Effector memory CD4-positive, alpha-beta T cell (primary cell): ENCODE results near the gene GRB7.
"Not testable (repeated sequence)": the region's sequence is repeated elsewhere in the genome, so short reads cannot be mapped to it uniquely, and the experiment has no call there.

Experiments
- DNase-seq, 3 donors: peaks; one replicate each; pipeline ENCODE4 v3.0.0-alpha.2; 2020
- H3K27ac ChIP-seq: 2 replicates; pipeline ENCODE4 v1.7.0; 2013; ENCODE audit warnings: mild to moderate bottlenecking, low read length, moderate library complexity; ENCODE audit not compliant: insufficient read depth, poor library complexity, severe bottlenecking
- H3K27me3 ChIP-seq: replicated peaks from 2 replicates; pipeline ENCODE4 v1.7.0; 2013; ENCODE audit warnings: mild to moderate bottlenecking, low read length; ENCODE audit not compliant: insufficient read depth, control insufficient read depth, poor library complexity, severe bottlenecking
- H3K36me3 ChIP-seq: 2 replicates; pipeline ENCODE4 v1.7.0; 2013; ENCODE audit warnings: mild to moderate bottlenecking, low read length, moderate library complexity; ENCODE audit not compliant: control insufficient read depth, insufficient read depth
- H3K4me1 ChIP-seq: 2 replicates; pipeline ENCODE4 v1.7.0; 2013; ENCODE audit warnings: low read length, mild to moderate bottlenecking; ENCODE audit not compliant: control insufficient read depth, insufficient read depth, poor library complexity, severe bottlenecking
- H3K4me3 ChIP-seq: 2 replicates; pipeline ENCODE4 v1.7.0; 2013; ENCODE audit warnings: low read length, low read depth, mild to moderate bottlenecking; ENCODE audit not compliant: insufficient read depth, poor library complexity, severe bottlenecking
- H3K9me3 ChIP-seq: 2 replicates; pipeline ENCODE4 v1.7.0; 2013; ENCODE audit warnings: mild to moderate bottlenecking, low read length, moderate library complexity; ENCODE audit not compliant: control insufficient read depth

GRB7 gene

GRCh38 chr17:39742856-39743436 lies 5.2 kb downstream of the GRB7 start:
- H3K36me3 ChIP-seq = no peaks in the 10 kb centered on the region
- H3K27me3 ChIP-seq = peaks cover 2% of the 10 kb centered on the region
- no peaks in the 10 kb centered on the region for H3K9me3 ChIP-seq
- H3K4me3 ChIP-seq = no peak overlapping the region
- peaks cover 13% of the 10 kb centered on the region for H3K4me1 ChIP-seq
- no peak overlapping the region for H3K27ac ChIP-seq
- DNase-seq = no peak

- H3K36me3 ChIP-seq = no peaks in the 10 kb centered on the region
- no peak overlapping the region for H3K27ac ChIP-seq
- no peaks in the 10 kb centered on the region for H3K27me3 ChIP-seq
- DNase-seq = no peak
- no peak overlapping the region for H3K4me3 ChIP-seq
- peaks cover 2% of the 10 kb centered on the region for H3K4me1 ChIP-seq
- no peaks in the 10 kb centered on the region for H3K9me3 ChIP-seq
Observed at GRCh38 chr17:39744075-39744835, 6.5 kb downstream of the GRB7 start.

GRCh38 chr17:39744836-39745215 lies 7.1 kb downstream of the GRB7 start:
- H3K4me1 ChIP-seq = no peaks in the 10 kb centered on the region
- DNase-seq = no peak
- no peak overlapping the region for H3K27ac ChIP-seq
- no peaks in the 10 kb centered on the region for H3K27me3 ChIP-seq
- no peaks in the 10 kb centered on the region for H3K36me3 ChIP-seq
- no peak overlapping the region for H3K4me3 ChIP-seq
- H3K9me3 ChIP-seq = no peaks in the 10 kb centered on the region

- no peaks in the 10 kb centered on the region for H3K36me3 ChIP-seq
- H3K27me3 ChIP-seq = no peaks in the 10 kb centered on the region
Observed at GRCh38 chr17:39745335-39746144, 7.8 kb downstream of the GRB7 start.

GRCh38 chr17:39746145-39746461 lies 8.4 kb downstream of the GRB7 start:
- DNase-seq = no peak
- Histone ChIP-seq H3K4me3 (no peak overlapping the region), H3K27ac (no peak overlapping the region), H3K36me3 (no peaks in the 10 kb centered on the region), H3K4me1 (no peaks in the 10 kb centered on the region), H3K9me3 (no peaks in the 10 kb centered on the region), H3K27me3 (no peaks in the 10 kb centered on the region)

More at GRCh38 chr17:39745335-39746144, 7.8 kb downstream of the GRB7 start:
- H3K4me1 ChIP-seq = no peaks in the 10 kb centered on the region
- H3K4me3 ChIP-seq = no peak overlapping the region
- DNase-seq = no peak
- H3K9me3 ChIP-seq = no peaks in the 10 kb centered on the region
- no peak overlapping the region for H3K27ac ChIP-seq

GRCh38 chr17:39747745-39748144 lies 10.0 kb downstream of the GRB7 start:
- Histone ChIP-seq H3K27ac (no peak overlapping the region), H3K36me3 (no peaks in the 10 kb centered on the region), H3K9me3 (no peaks in the 10 kb centered on the region), H3K4me1 (no peaks in the 10 kb centered on the region), H3K4me3 (no peak overlapping the region), H3K27me3 (no peaks in the 10 kb centered on the region)
- DNase-seq = no peak

GRCh38 chr17:39748444-39749034 lies 10.8 kb downstream of the GRB7 start:
- H3K4me3 ChIP-seq, DNase-seq, H3K9me3 ChIP-seq, H3K27me3 ChIP-seq, H3K4me1 ChIP-seq, H3K27ac ChIP-seq, H3K36me3 ChIP-seq: not testable (repeated sequence)

- Histone ChIP-seq H3K36me3 (no peaks in the 10 kb centered on the region), H3K4me1 (peaks cover 16% of the 10 kb centered on the region), H3K4me3 (no peak overlapping the region), H3K9me3 (no peaks in the 10 kb centered on the region), H3K27ac (no peak overlapping the region), H3K27me3 (no peaks in the 10 kb centered on the region)
- DNase-seq = no peak
Observed at GRCh38 chr17:39750131-39751015, 12.6 kb downstream of the GRB7 start.

- Histone ChIP-seq H3K27ac (no peak overlapping the region), H3K36me3 (no peaks in the 10 kb centered on the region), H3K4me1 (peaks cover 22% of the 10 kb centered on the region), H3K4me3 (no peak overlapping the region), H3K27me3 (no peaks in the 10 kb centered on the region), H3K9me3 (no peaks in the 10 kb centered on the region)
- DNase-seq = no peak
Observed at GRCh38 chr17:39751016-39751543, 13.3 kb downstream of the GRB7 start.
